LNCaP clone FGC (cell line): ENCODE measurements around the gene MIEF2.
A peak's percentile ranks its signal among the peaks of the same experiment; 100 is the strongest.

ENCODE experiments used
- DNase-seq: peaks from one replicate; pipeline ENCODE4 v3.0.0-alpha.2; 2011; ENCODE audit warnings: low read depth
- H3K4me3 ChIP-seq: 2 replicates; pipeline ENCODE4 v1.5.1; 2011; ENCODE audit warnings: mild to moderate bottlenecking, low read depth, low read length, control low read depth
- TF ChIP-seq, protein P1 (sequence below): IDR thresholded peaks from 2 replicates; pipeline ENCODE4 v1.5.1; 2012; ENCODE audit warnings: mild to moderate bottlenecking; ENCODE audit not compliant: control insufficient read depth, insufficient read depth; ENCODE audit errors: extremely low read depth

The MIEF2 gene

GRCh38 chr17:18309202-18309601 is 48.7 kb downstream of the MIEF2 start:
- DNase-seq: no peak
- H3K4me3 ChIP-seq: no peak overlapping the region
- TF ChIP-seq, protein P1, sequence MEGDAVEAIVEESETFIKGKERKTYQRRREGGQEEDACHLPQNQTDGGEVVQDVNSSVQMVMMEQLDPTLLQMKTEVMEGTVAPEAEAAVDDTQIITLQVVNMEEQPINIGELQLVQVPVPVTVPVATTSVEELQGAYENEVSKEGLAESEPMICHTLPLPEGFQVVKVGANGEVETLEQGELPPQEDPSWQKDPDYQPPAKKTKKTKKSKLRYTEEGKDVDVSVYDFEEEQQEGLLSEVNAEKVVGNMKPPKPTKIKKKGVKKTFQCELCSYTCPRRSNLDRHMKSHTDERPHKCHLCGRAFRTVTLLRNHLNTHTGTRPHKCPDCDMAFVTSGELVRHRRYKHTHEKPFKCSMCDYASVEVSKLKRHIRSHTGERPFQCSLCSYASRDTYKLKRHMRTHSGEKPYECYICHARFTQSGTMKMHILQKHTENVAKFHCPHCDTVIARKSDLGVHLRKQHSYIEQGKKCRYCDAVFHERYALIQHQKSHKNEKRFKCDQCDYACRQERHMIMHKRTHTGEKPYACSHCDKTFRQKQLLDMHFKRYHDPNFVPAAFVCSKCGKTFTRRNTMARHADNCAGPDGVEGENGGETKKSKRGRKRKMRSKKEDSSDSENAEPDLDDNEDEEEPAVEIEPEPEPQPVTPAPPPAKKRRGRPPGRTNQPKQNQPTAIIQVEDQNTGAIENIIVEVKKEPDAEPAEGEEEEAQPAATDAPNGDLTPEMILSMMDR: no peak

GRCh38 chr17:18314059-18314730 is 53.7 kb downstream of the MIEF2 start:
- TF ChIP-seq, protein P1: no peak
- H3K4me3 ChIP-seq: peak overlapping the region; percentile 98
- DNase-seq: no peak

DNA sequence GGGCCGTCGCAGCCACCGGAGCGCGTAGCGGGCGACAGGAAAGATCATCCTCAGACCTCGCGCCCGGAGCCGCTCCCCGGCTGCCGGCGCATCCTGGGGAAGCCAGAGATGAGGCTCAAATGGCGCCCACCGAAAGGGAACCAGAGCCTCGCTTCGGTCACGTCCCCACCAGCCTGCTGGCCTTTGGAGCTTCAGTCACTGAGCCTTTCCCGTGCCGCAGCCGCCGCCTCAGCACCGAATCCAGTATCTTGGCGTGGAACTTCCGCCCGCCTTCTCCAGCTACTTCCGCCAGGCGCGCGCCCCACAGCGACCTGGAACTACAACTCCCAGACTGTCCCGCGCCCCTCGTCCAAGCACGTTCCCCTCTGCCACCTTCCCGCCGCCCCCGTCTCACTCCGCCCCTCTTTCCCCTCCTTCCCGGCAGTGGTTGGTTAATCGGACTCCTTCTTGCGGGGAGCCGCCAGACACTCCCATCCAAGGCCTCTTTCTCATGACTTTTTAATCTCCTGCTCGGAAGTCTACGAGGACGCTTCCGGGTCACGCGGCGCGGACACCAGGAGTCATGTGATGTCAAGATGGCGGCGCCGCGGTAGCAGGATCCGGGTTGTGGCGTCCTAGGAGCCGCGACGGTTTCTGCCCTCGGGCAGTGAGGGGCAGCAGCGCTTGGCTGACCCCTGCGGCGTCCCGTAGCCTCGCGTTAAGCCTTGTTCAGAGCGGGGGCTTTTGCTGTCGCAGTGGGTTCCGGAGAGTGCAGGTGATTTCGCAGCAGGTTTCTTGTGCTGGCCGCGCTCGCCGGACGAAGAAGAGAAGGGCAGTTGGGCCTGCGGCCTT is 54.5 kb downstream of the MIEF2 start, which contains the start of the genes SMCR8 and TOP3A:
Gene SMCR8, plus strand, starts transcription at position 563 of the 831 bp plus-strand sequence. CDS start 497 bp downstream, outside the sequence.
Gene TOP3A, minus strand, starts transcription at position 264 of the 831 bp plus-strand sequence. Its CDS starts 216 bp downstream, at position 48.
- H3K4me3 ChIP-seq: peak within 1 kb of the TSS; percentile 98
- TF ChIP-seq, protein P1: no peak
- peak; percentile 94 for DNase-seq

DNA sequence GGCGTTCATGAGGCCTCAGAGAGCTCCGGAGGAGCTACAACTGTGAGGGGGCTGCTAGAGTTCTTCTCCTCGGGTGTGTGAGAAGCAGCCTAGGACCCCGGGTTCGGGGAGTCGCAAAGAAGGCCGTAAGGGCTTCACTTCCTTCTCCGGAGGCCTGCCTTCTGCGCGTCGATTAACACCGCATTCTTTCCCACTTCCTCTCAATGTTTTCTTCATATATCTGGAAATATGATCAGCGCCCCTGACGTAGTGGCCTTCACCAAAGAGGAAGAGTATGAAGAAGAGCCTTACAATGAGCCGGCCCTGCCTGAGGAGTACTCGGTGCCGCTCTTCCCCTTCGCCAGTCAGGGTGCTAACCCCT is 55.1 kb downstream of the MIEF2 start:
- DNase-seq: no peak
- TF ChIP-seq, protein P1: no peak
- H3K4me3 ChIP-seq: peak overlapping the region; percentile 98

- peak overlapping the region; percentile 98 for H3K4me3 ChIP-seq
- TF ChIP-seq, protein P1: no peak
- DNase-seq: no peak
Observed at GRCh38 chr17:18315961-18316360, 55.5 kb downstream of the MIEF2 start.
